Mesothelial cell of epicardium (in vitro differentiated cells): ENCODE results near the gene VEGFA. TPM values are rescaled to one million over a fixed set of nuclear protein-coding genes. Genes with fewer than 3 reads are reported as not detected.

Experiments
- DNase-seq, 2 experiments: peaks; one replicate each; pipeline ENCODE4 v3.0.0; 2021; ENCODE audit warnings: low spot score in 2 of 2; ENCODE audit not compliant: unreplicated experiment in 2 of 2
- H3K27ac Mint-ChIP-seq: 2 replicates; pipeline ENCODE4 v1.8.0; 2021; ENCODE audit warnings: mixed read lengths
- H3K27me3 Mint-ChIP-seq: 2 replicates; pipeline ENCODE4 v1.8.0; 2021; ENCODE audit warnings: low read depth, mixed read lengths
- H3K36me3 Mint-ChIP-seq: 2 replicates; pipeline ENCODE4 v1.8.0; 2021; ENCODE audit warnings: mixed read lengths
- H3K4me1 Mint-ChIP-seq: 2 replicates; pipeline ENCODE4 v1.8.0; 2021; ENCODE audit warnings: mixed read lengths
- H3K4me3 Mint-ChIP-seq: 2 replicates; pipeline ENCODE4 v1.8.0; 2021; ENCODE audit warnings: mild to moderate bottlenecking, moderate library complexity, mixed read lengths
- H3K9me3 Mint-ChIP-seq: 2 replicates; pipeline ENCODE4 v1.8.0; 2021; ENCODE audit warnings: mixed read lengths
- total RNA-seq: library from RNA; stranded (reverse); gene quantifications from 3 replicates; pipeline ENCODE4 v1.2.1, GENCODE V29; 2021
- TF ChIP-seq, protein P1 (sequence below): fragments of 200-600 bp; sonication (generic); IDR thresholded peaks from one replicate; pipeline ENCODE4 v1.5.0; 2021; ENCODE audit warnings: antibody characterized with exemption; ENCODE audit not compliant: unreplicated experiment

VEGFA gene
- total RNA-seq, 1 donor from 2014 or later: 185 TPM

DNA sequence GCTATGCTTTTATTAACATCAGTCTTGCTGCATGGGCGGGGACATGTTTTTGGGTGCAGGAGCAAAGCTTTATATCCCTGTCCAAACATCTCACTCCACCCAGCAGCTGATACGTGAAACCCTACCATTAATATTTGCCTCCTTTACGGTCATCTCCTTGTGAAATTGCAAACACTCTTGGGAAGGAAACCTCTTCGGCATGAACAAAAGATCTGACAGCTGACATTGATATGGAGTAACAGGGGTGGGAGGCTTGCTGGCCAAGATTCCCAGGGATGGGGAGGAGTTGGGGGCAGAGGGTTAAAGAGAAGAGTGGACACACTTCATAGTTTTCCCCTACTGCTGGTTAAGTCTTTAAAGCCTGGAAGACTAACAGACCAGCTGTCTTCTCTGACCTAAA lies 22.2 kb upstream of the VEGFA start:
- Mint-ChIP-seq H3K27me3 (peaks cover 9% of the 10 kb centered on the region), H3K4me1 (peaks cover 26% of the 10 kb centered on the region), H3K36me3 (no peaks in the 10 kb centered on the region), H3K4me3 (no peak overlapping the region), H3K9me3 (peaks cover 2% of the 10 kb centered on the region), H3K27ac (no peak overlapping the region)
- peak in 1 of 2 experiments; percentile 29 for DNase-seq
- TF ChIP-seq, protein P1, sequence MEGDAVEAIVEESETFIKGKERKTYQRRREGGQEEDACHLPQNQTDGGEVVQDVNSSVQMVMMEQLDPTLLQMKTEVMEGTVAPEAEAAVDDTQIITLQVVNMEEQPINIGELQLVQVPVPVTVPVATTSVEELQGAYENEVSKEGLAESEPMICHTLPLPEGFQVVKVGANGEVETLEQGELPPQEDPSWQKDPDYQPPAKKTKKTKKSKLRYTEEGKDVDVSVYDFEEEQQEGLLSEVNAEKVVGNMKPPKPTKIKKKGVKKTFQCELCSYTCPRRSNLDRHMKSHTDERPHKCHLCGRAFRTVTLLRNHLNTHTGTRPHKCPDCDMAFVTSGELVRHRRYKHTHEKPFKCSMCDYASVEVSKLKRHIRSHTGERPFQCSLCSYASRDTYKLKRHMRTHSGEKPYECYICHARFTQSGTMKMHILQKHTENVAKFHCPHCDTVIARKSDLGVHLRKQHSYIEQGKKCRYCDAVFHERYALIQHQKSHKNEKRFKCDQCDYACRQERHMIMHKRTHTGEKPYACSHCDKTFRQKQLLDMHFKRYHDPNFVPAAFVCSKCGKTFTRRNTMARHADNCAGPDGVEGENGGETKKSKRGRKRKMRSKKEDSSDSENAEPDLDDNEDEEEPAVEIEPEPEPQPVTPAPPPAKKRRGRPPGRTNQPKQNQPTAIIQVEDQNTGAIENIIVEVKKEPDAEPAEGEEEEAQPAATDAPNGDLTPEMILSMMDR: no peak

DNA sequence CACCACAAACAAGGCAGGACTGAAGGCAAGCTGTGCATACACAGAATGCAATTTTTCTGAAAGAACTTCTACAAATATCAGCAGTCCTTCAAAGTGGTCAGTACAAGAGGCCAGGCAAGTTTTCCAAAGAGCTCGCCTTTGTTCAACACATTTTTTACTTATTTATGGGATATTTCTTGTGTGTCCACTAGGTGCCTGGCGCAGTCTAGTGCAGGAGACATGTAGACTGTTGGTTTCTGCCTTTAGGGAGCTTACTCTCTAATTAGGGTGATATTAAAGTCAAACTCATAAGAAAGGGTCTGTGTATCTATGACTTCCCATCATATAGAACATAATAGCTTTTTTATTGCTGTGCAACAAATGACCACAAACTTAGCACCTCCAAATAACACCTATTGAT lies 21.2 kb upstream of the VEGFA start:
- TF ChIP-seq, protein P1: no peak
- DNase-seq: no peak
- peaks cover 9% of the 10 kb centered on the region for H3K27me3 Mint-ChIP-seq
- H3K4me1 Mint-ChIP-seq: peaks cover 26% of the 10 kb centered on the region
- no peak overlapping the region for H3K4me3 Mint-ChIP-seq
- no peak overlapping the region for H3K27ac Mint-ChIP-seq
- H3K36me3 Mint-ChIP-seq: no peaks in the 10 kb centered on the region
- peaks cover 3% of the 10 kb centered on the region for H3K9me3 Mint-ChIP-seq

DNA sequence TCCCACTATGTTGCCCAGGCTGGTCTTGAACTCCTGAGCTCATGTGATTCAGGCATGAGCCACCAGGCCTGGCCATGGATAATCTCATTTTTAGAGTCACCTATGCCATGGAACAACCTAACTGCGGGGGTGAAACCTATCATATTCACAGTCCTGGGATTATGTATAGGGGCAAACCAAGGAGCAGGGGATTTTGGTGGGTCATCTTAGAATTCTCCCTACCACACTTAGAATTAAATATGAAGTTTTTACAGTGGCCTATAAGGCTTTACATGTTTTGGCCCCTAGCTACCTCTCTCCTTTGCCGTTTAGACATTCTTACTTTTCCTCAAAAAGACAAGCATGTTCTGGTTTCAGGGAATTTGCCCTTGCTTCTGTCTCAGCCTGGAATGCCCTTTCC lies 20.6 kb upstream of the VEGFA start:
- no peak for DNase-seq
- H3K27me3 Mint-ChIP-seq: peaks cover 9% of the 10 kb centered on the region
- TF ChIP-seq, protein P1: no peak
- H3K4me1 Mint-ChIP-seq: peaks cover 23% of the 10 kb centered on the region
- H3K9me3 Mint-ChIP-seq: peaks cover 3% of the 10 kb centered on the region
- H3K36me3 Mint-ChIP-seq: no peaks in the 10 kb centered on the region
- H3K27ac Mint-ChIP-seq: no peak overlapping the region
- H3K4me3 Mint-ChIP-seq: no peak overlapping the region

DNA sequence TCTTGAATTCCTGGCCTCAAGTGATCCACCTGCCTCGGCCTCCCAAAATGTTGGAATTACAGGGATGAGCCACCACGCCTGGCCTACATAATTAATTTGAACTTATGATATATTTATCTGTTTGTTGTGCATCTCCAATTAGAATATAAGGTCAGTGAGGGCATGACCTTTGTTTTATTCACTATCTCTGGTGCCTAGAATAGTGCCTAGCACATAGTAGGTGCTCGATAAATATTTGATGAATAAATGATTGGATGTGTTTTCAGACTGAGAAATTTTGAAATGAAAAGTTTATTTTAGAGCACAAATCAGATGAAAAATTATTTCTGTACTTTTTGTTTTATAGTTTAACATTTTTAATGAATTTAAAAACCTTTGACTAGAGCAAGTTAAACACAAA lies 19.4 kb upstream of the VEGFA start:
- TF ChIP-seq, protein P1: no peak
- peaks cover 3% of the 10 kb centered on the region for H3K9me3 Mint-ChIP-seq
- no peak overlapping the region for H3K4me3 Mint-ChIP-seq
- H3K36me3 Mint-ChIP-seq: no peaks in the 10 kb centered on the region
- H3K27me3 Mint-ChIP-seq: peaks cover 9% of the 10 kb centered on the region
- peaks cover 19% of the 10 kb centered on the region for H3K4me1 Mint-ChIP-seq
- no peak for DNase-seq
- H3K27ac Mint-ChIP-seq: no peak overlapping the region

DNA sequence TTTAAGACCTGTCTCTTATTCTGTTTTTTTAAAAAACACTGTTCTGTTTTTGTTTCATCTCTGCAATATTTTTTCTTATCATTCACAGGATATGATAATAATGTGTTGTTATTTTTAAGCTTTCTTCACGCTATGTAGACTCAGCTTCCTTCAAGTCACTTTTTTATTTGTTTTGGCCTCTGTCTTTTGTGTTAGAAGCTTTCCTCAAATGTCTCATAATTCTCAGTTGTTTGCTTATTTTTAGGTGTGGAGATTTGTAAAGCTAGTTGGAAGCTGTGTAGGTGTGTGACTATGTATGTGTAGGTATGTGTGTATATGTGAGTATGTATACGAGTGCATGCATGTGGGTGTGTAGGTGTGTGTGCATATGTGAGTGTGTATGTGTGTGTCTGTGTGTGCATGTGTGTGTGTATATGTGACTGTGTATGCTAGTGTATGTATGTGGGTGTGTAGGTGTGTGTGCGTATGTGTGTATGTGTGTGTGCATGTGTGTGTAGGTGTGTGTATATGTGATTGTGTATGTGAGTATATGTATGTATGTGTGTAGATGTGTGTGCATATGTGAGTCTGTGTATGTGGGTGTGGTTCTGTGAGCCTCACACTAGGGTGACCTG lies 16.3 kb upstream of the VEGFA start:
- Mint-ChIP-seq H3K27me3 (no peaks in the 10 kb centered on the region), H3K4me1 (peaks cover 3% of the 10 kb centered on the region), H3K27ac (no peak overlapping the region), H3K9me3 (peaks cover 3% of the 10 kb centered on the region), H3K4me3 (no peak overlapping the region), H3K36me3 (no peaks in the 10 kb centered on the region)
- DNase-seq: no peak
- TF ChIP-seq, protein P1: no peak
